Fibroblast of villous mesenchyme (primary cell): ENCODE data around the gene MYCL. TPM values are rescaled to one million over a fixed set of nuclear protein-coding genes. Genes with fewer than 3 reads are reported as not detected.

ENCODE experiments used
- DNase-seq: peaks from one replicate; pipeline ENCODE4 v3.0.0-alpha.2; 2010; ENCODE audit warnings: low read depth
- H3K4me3 ChIP-seq: 2 replicates; pipeline ENCODE4 v1.5.1; 2011; ENCODE audit warnings: low read depth, mild to moderate bottlenecking, low read length
- total RNA-seq: library from RNA; depleted of rRNA; stranded (reverse); fragments of >200 nt; gene quantifications from 2 replicates; pipeline ENCODE4 v1.2.3, GENCODE V29; 2012
- TF ChIP-seq, protein P1 (sequence below): IDR thresholded peaks from 2 replicates; pipeline ENCODE4 v1.5.1; 2012; ENCODE audit warnings: low read depth, mild to moderate bottlenecking, low read length; ENCODE audit not compliant: insufficient read depth

The MYCL gene, protein sequence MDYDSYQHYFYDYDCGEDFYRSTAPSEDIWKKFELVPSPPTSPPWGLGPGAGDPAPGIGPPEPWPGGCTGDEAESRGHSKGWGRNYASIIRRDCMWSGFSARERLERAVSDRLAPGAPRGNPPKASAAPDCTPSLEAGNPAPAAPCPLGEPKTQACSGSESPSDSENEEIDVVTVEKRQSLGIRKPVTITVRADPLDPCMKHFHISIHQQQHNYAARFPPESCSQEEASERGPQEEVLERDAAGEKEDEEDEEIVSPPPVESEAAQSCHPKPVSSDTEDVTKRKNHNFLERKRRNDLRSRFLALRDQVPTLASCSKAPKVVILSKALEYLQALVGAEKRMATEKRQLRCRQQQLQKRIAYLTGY
- total RNA-seq, result under 0.01 TPM in 1 of 2 replicates, not detected in the other

DNA sequence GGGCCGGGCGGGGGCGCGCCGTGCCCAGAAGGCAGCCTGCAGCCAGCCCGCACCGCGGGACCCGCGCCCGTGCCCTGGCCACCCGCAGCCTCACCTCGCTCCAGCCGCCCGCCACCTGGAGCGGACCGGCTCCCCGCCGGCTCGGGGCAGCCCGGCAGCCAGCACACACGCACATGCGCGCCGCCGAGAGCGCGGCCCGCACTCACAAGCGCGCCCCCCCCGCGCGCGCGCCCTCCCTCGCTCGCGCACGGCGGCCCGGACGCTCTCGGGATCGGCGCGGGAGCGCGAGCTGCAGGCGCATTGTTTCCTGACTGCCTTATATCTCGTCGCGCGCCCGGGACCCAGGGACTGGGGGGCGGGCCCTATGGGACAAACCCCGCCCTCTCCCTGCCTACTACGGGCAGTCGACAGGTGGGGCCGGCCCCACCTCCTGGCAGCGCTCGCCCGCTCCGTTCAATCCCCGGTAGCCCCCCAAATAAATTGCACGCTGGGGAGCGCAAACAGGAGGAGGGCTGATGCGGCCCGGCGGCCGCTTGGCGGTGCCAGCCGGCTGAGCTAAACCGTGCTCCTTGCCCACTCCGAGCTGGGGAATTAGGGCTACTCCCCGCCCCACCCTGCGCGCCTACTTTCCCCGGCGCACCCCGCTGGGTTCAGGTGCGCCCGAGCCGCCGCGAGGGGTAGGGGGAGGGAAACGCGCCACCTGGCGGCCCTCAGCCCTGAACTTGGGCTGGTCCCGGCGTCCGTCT lies at the start of gene MYCL:
MYCL (minus strand) TSS at position 204 of the 746 bp plus-strand sequence. CDS start 483 bp downstream, outside the sequence.
- TF ChIP-seq, protein P1, sequence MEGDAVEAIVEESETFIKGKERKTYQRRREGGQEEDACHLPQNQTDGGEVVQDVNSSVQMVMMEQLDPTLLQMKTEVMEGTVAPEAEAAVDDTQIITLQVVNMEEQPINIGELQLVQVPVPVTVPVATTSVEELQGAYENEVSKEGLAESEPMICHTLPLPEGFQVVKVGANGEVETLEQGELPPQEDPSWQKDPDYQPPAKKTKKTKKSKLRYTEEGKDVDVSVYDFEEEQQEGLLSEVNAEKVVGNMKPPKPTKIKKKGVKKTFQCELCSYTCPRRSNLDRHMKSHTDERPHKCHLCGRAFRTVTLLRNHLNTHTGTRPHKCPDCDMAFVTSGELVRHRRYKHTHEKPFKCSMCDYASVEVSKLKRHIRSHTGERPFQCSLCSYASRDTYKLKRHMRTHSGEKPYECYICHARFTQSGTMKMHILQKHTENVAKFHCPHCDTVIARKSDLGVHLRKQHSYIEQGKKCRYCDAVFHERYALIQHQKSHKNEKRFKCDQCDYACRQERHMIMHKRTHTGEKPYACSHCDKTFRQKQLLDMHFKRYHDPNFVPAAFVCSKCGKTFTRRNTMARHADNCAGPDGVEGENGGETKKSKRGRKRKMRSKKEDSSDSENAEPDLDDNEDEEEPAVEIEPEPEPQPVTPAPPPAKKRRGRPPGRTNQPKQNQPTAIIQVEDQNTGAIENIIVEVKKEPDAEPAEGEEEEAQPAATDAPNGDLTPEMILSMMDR, result peak; percentile 65
- peak; percentile 41 for DNase-seq
- peak within 1 kb of the TSS; percentile 65 for H3K4me3 ChIP-seq

DNA sequence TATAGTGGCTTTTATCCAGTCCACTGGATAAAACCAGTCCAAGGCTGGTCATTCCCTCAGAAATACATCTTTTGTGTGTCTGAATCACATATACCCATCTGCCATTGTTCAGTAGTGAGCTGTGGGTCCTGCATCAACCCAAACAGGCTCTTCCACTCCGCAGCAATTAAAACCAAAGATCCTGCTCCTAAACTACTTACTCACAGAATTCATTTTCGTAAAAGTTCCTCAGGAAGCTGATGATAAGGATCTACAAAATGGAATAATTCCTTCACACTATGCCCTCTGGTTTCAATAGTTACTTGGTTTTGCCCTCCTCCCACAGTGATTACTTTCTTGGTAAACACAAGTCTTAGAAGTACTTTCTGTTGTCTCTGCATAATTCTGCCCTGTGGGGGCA lies 48.2 kb upstream of the MYCL start:
- no peak overlapping the region for H3K4me3 ChIP-seq
- no peak for DNase-seq
- TF ChIP-seq, protein P1, result no peak

DNA sequence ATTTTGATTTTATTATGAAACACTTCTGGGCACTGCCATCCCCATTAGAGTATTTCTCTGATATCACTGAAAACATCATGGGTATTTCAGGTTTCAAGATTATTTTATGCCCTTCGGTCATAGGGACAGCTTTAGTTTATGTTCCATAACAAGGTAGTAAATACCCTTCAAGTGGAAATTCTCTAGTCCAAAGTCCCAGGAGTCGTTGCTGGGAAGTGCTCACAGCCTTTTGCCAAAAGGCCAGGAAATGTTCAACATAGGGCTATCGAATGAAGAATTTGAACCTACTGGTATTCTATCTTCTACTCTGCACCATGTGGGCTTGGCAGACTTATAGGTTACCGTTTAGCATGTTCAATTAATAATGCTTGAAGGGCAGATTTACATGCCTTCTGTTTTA lies 45.5 kb upstream of the MYCL start:
- DNase-seq, result no peak
- H3K4me3 ChIP-seq, result no peak overlapping the region
- TF ChIP-seq, protein P1, result no peak

DNA sequence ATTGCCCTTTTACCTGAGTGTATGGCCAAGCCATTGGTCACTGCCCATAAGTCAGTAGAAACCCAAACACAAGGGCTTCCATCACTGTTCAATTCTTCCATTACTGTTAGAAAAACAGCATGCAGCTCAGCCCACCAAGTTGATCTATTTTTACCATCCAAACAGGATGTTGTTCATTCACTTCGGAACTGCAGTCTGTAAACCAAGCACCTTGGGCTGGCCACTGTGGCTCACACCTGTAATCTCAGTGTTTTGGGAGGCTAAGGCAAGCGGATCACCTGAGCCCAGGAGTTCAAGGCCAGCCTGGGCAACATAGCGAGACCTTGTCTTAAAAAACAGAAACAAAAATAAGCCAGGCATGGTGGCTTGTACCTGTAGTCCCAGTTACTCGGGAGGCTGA lies 44.5 kb upstream of the MYCL start:
- no peak for DNase-seq
- H3K4me3 ChIP-seq, result no peak overlapping the region
- TF ChIP-seq, protein P1, result no peak

DNA sequence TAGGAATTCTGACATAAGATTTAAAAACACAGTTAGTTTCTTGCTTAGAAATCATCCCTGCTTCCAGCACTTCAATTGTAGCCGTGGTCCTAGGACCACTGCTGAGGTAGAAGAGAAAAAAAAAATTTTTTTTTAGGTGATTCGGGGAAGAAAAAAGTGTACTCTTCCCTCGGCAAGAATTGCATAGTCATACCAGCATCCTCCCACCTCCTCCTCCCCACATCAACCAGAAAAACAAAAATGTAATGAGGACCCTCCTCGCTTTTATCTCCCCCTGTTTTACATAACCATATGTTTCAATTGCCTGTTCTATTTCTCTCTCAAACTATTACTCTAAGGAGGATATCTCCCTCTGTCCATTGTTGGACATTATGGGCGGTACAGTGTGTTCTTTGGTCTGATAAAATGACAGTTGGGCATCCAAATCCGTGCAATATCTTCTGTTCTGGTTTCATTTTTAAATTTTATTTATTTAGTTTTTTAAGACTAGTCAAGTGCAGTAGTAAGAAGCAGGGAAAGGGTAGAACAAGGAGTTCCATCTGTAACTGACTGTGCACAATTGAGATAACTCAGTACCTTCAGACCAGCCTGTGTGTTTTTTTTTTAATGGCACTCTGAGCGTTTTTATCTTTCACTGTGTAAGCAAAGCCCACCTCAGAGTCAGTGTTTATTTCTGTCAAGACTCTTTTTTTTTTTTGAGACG lies 42.8 kb upstream of the MYCL start:
- TF ChIP-seq, protein P1, result no peak
- H3K4me3 ChIP-seq, result no peak overlapping the region
- no peak for DNase-seq

DNA sequence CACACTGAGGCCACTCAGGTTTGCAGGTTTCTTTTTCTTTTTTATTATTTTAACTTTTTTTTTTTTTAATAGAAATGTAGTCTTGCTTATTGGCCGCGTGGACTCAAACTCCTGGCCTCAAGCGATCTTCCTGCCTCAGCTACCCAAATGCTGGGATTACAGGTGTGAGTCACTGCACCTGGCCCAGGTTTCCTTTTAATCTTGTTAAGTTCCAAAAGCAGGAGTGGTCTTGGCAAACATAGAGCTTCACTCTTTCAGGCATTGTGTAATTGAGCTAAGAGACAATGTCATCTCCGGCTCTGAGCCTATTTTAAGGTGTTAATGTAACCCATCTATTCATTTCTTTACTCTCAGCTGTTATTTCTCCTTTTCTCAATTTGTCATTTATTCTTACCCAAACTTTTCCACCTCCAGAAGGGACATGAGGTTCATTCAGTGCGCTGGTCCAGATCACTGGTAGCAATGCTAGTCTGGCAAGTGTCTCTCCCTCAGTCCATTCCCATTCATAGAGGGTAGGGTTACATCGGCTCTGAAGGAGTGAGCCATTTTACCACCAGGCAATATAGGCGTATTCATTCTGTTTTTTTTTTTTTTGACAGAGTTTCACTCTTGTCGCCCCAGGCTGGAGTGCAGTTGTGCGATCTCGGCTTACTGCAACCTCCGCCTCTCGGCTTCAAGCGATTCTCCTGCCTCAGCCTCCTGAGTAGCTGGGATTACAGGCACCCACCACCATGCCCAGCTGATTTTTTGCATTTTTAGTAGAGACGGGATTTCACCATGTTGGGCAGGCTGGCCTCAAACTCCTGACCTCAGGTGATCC lies 42.0 kb upstream of the MYCL start:
- TF ChIP-seq, protein P1, result no peak
- no peak for DNase-seq
- H3K4me3 ChIP-seq, result no peak overlapping the region
